SH-SY5Y (cell line): ENCODE results near the gene TENM4.

Experiments
- GATA2 ChIP-seq: IDR thresholded peaks from 2 replicates; pipeline ENCODE4 v1.6.1; 2011; ENCODE audit warnings: mild to moderate bottlenecking, low read depth, low read length
- GATA3 ChIP-seq: IDR thresholded peaks from 2 replicates; pipeline ENCODE4 v1.6.1; 2011; ENCODE audit warnings: low read depth, mild to moderate bottlenecking, low read length, moderate library complexity

GRCh38 chr11:79186669-79187068 is 254.2 kb downstream of the TENM4 start:
- TF ChIP-seq GATA3 (no peak), GATA2 (no peak)
